ENCODE measurements around the gene RDH5.

- no peak for TF ChIP-seq CTCF (IDR thresholded peaks at IDR 0.05)
- no peak for TF ChIP-seq EZH2 (IDR thresholded peaks at IDR 0.05)
- no peak for TF ChIP-seq EZH2phosphoT487 (IDR thresholded peaks at IDR 0.05)
These were observed 48.4 kb upstream of the RDH5 start for GRCh38 chr12:55671746-55672145.

Measured in neural progenitor cell (in vitro differentiated cells).